ENCODE measurements around the gene COP1.

Gene COP1

DNA sequence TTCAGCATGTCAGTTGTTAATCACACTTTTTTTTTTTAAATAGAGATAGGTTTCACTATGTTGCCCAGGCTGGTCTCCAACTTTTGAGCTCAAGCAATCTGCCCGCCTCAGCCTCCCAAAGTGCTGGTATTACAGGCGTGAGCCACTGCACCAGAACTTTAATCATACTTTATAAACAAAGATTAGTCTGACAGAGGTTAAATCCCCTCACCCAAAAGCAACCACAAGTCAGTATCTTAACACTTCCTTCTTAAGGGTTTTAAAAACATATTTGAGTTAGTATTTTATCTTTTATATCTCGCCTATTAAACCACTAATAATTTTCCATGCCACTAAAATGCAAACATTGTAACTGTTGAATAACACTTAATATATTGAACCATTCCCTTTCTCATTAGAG is 70.2 kb downstream of the COP1 start:
- Histone ChIP-seq H3K36me3 (peaks cover 32 to 85% (median 60%) of the 10 kb centered on the region in 11 experiments), H3K4me3 (no peak overlapping the region), H4K20me1 (peaks cover 7 to 90% (median 36%) of the 10 kb centered on the region in 11 experiments; a peak in 15 of 22 replicates), H3K9me3 (replicated peaks in 1 of 11) (no peaks in the 10 kb centered on the region), H3K4me1 (no peaks in the 10 kb centered on the region), H3K27ac (no peak overlapping the region), H3K27me3 (no peaks in the 10 kb centered on the region), H3K4me2 (no peak overlapping the region), H3K9ac (no peak overlapping the region)
- TF ChIP-seq Cebpa-rat (IDR thresholded peaks at IDR 0.05): no peak

- Histone ChIP-seq H3K9me3 (replicated peaks in 1 of 11) (no peaks in the 10 kb centered on the region), H3K4me2 (no peak overlapping the region), H4K20me1 (peaks cover 7 to 89% (median 25%) of the 10 kb centered on the region in 11 experiments; a peak in 14 of 22 replicates), H3K4me1 (no peaks in the 10 kb centered on the region), H3K4me3 (no peak overlapping the region), H3K9ac (no peak overlapping the region), H3K27me3 (no peaks in the 10 kb centered on the region), H3K36me3 (peaks cover 24 to 83% (median 54%) of the 10 kb centered on the region in 11 experiments; a peak in 21 of 22 replicates), H3K27ac (no peak overlapping the region)
- no peak for TF ChIP-seq Cebpa-rat (IDR thresholded peaks at IDR 0.05)
Observed at GRCh38 chr1:176134666-176135065, 72.4 kb downstream of the COP1 start.

GRCh38 chr1:176122282-176122681 is 84.8 kb downstream of the COP1 start:
- Histone ChIP-seq H3K36me3 (peaks cover 55 to 74% (median 65%) of the 10 kb centered on the region in 11 experiments), H3K4me2 (no peak overlapping the region)

GRCh38 chr1:176119549-176119948 is 87.5 kb downstream of the COP1 start:
- no peaks in the 10 kb centered on the region for H3K4me1 ChIP-seq
- H3K27ac ChIP-seq: no peak overlapping the region
- H3K4me2 ChIP-seq: no peak overlapping the region
- no peaks in the 10 kb centered on the region for H3K27me3 ChIP-seq
- TF ChIP-seq Cebpa-rat (IDR thresholded peaks at IDR 0.05): no peak
- H3K9ac ChIP-seq: no peak overlapping the region
- H3K9me3 ChIP-seq (replicated peaks in 1 of 11): peaks cover 17 to 26% (median 22%) of the 10 kb centered on the region in 11 experiments; a peak in 21 of 22 replicates
- H3K4me3 ChIP-seq: no peak overlapping the region
- peaks cover 48 to 74% (median 64%) of the 10 kb centered on the region in 11 experiments for H3K36me3 ChIP-seq
- H4K20me1 ChIP-seq: peaks cover 0 to 50% (median 0%) of the 10 kb centered on the region in 11 experiments; a peak in 9 of 22 replicates

More at GRCh38 chr1:176122282-176122681, 84.8 kb downstream of the COP1 start:
- Histone ChIP-seq H3K9me3 (replicated peaks in 1 of 11) (peaks cover 29 to 50% (median 42%) of the 10 kb centered on the region in 11 experiments; a peak in 21 of 22 replicates), H3K4me3 (no peak overlapping the region), H4K20me1 (peaks cover 0 to 37% (median 0%) of the 10 kb centered on the region in 11 experiments; a peak in 8 of 22 replicates), H3K27ac (no peak overlapping the region), H3K27me3 (no peaks in the 10 kb centered on the region), H3K9ac (no peak overlapping the region), H3K4me1 (no peaks in the 10 kb centered on the region)
- no peak for TF ChIP-seq Cebpa-rat (IDR thresholded peaks at IDR 0.05)

GRCh38 chr1:176118985-176119384 is 88.1 kb downstream of the COP1 start:
- peaks cover 50 to 78% (median 66%) of the 10 kb centered on the region in 11 experiments for H3K36me3 ChIP-seq
- H3K9ac ChIP-seq: no peak overlapping the region
- H3K27me3 ChIP-seq: no peaks in the 10 kb centered on the region
- peaks cover 16 to 24% (median 21%) of the 10 kb centered on the region in 11 experiments; a peak in 21 of 22 replicates for H3K9me3 ChIP-seq (replicated peaks in 1 of 11)
- no peak overlapping the region for H3K27ac ChIP-seq
- H4K20me1 ChIP-seq: peaks cover 0 to 50% (median 0%) of the 10 kb centered on the region in 11 experiments; a peak in 9 of 22 replicates
- no peaks in the 10 kb centered on the region for H3K4me1 ChIP-seq
- H3K4me2 ChIP-seq: no peak overlapping the region
- TF ChIP-seq Cebpa-rat (IDR thresholded peaks at IDR 0.05): no peak
- H3K4me3 ChIP-seq: no peak overlapping the region

GRCh38 chr1:176111835-176112234 is 95.3 kb downstream of the COP1 start:
- TF ChIP-seq Cebpa-rat (IDR thresholded peaks at IDR 0.05): no peak
- H3K27me3 ChIP-seq: no peaks in the 10 kb centered on the region
- no peak overlapping the region for H3K4me2 ChIP-seq
- H3K36me3 ChIP-seq: peaks cover 64 to 96% (median 79%) of the 10 kb centered on the region in 11 experiments
- no peaks in the 10 kb centered on the region for H3K4me1 ChIP-seq
- no peak overlapping the region for H3K9ac ChIP-seq
- no peak overlapping the region for H3K27ac ChIP-seq
- no peaks in the 10 kb centered on the region for H3K9me3 ChIP-seq (replicated peaks in 1 of 11)
- H4K20me1 ChIP-seq: peaks cover 0 to 49% (median 2%) of the 10 kb centered on the region in 11 experiments; a peak in 8 of 22 replicates
- H3K4me3 ChIP-seq: no peak overlapping the region

- TF ChIP-seq Cebpa-rat (IDR thresholded peaks at IDR 0.05): no peak
- H3K4me3 ChIP-seq: no peak overlapping the region
Observed at GRCh38 chr1:176110203-176110602, 96.9 kb downstream of the COP1 start.

DNA sequence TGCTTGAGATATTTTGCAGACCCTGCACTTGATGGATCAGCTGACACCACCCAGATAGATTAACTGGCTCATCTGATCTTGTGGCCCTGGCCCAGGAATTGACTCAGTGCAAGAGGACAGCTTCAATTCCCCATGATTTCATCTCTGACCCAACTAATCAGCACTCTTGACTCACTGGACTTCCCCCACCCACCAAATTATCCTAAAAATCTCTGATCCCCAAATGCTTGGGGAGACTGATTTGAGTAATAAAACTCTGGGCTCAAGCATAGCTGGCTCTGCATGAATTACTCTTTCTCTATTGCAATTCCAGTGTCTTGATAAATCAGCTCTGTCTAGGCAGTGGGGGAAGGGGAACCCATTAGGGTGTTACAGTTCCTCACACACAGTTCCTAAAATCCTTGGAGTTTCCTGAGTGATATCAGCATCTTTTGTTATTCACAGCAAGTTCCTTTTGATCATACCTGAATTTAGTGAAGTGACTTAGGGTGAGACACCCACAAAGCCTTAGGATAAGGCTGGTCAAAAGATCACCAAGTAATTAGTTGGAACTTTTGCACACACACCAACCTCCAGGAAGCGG is 104.2 kb downstream of the COP1 start:
- H3K4me1 ChIP-seq: peaks cover 0 to 11% (median 0%) of the 10 kb centered on the region in 10 experiments; a peak in 4 of 20 replicates
- H3K4me2 ChIP-seq: peak overlapping the region in 2 of 11 experiments; percentile 15 to 21; a peak in 1 of 22 replicates
- peaks cover 60 to 80% (median 74%) of the 10 kb centered on the region in 11 experiments for H3K36me3 ChIP-seq
- no peak overlapping the region for H3K27ac ChIP-seq
- H3K4me3 ChIP-seq: no peak overlapping the region
- peaks cover 22 to 81% (median 41%) of the 10 kb centered on the region in 11 experiments; a peak in 20 of 22 replicates for H4K20me1 ChIP-seq
- no peaks in the 10 kb centered on the region for H3K27me3 ChIP-seq
- TF ChIP-seq Cebpa-rat (IDR thresholded peaks at IDR 0.05): no peak
- no peak overlapping the region for H3K9ac ChIP-seq
- H3K9me3 ChIP-seq (replicated peaks in 1 of 11): no peaks in the 10 kb centered on the region

More at GRCh38 chr1:176110203-176110602, 96.9 kb downstream of the COP1 start:
- H3K27me3 ChIP-seq: no peaks in the 10 kb centered on the region
- H3K4me2 ChIP-seq: no peak overlapping the region
- no peaks in the 10 kb centered on the region for H3K9me3 ChIP-seq (replicated peaks in 1 of 11)
- H3K27ac ChIP-seq: no peak overlapping the region
- peaks cover 64 to 96% (median 79%) of the 10 kb centered on the region in 11 experiments for H3K36me3 ChIP-seq
- H3K4me1 ChIP-seq: no peaks in the 10 kb centered on the region
- H4K20me1 ChIP-seq: peaks cover 2 to 57% (median 12%) of the 10 kb centered on the region in 11 experiments; a peak in 12 of 22 replicates
- no peak overlapping the region for H3K9ac ChIP-seq

GRCh38 chr1:176101951-176102642 is 105.0 kb downstream of the COP1 start:
- Histone ChIP-seq H3K4me1 (peaks cover 0 to 11% (median 0%) of the 10 kb centered on the region in 10 experiments; a peak in 4 of 20 replicates), H3K9me3 (replicated peaks in 1 of 11) (no peaks in the 10 kb centered on the region), H4K20me1 (peaks cover 20 to 74% (median 41%) of the 10 kb centered on the region in 11 experiments; a peak in 20 of 22 replicates), H3K4me2 (no peak overlapping the region), H3K4me3 (no peak overlapping the region), H3K36me3 (peaks cover 63 to 81% (median 74%) of the 10 kb centered on the region in 11 experiments), H3K9ac (no peak overlapping the region), H3K27me3 (no peaks in the 10 kb centered on the region), H3K27ac (no peak overlapping the region)
- no peak for TF ChIP-seq Cebpa-rat (IDR thresholded peaks at IDR 0.05)

Measured in BLaER1 treated with 17β-estradiol and CSF1 and Interleukin-3, amounts not matched to agents 10 nM and 100 nM (cell line).